ENCODE data around the gene TTC21A.

The TTC21A gene

DNA sequence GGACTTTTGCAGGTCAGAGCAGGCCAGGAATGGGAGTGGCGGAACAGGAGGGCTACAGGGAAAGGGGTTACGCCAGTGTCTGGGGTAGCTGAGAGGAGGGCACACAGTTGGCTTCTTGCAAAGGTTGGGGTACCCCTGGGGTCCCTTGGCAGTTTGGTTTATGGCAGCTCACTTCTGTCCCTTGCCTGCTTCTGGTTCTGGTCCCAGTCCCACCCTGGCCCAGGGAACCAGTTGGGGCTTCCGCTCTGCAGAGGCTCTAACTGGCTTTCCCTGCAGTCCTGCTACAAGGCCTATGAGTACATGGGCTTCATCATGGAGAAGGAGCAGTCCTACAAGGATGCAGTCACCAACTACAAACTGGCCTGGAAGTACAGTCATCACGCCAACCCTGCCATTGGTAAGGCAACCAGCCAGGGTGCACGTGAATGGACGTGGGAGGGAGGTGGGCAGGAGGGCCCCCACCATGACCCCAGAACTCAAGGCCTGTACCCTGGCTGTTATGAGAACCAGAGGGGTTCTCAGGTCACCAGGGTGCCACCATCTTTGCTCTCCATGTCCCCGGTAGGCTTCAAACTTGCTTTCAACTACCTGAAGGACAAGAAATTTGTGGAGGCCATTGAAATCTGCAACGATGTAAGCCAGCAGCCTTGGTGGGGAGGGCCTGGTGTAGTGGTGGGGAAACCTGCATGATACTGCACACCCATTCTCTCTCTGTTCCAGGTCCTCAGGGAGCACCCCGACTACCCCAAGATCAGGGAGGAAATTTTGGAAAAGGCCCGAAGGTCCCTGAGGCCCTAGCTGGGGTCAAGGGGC, 30.7 kb downstream of the TTC21A start:
- DNase-seq: no peak

DNA sequence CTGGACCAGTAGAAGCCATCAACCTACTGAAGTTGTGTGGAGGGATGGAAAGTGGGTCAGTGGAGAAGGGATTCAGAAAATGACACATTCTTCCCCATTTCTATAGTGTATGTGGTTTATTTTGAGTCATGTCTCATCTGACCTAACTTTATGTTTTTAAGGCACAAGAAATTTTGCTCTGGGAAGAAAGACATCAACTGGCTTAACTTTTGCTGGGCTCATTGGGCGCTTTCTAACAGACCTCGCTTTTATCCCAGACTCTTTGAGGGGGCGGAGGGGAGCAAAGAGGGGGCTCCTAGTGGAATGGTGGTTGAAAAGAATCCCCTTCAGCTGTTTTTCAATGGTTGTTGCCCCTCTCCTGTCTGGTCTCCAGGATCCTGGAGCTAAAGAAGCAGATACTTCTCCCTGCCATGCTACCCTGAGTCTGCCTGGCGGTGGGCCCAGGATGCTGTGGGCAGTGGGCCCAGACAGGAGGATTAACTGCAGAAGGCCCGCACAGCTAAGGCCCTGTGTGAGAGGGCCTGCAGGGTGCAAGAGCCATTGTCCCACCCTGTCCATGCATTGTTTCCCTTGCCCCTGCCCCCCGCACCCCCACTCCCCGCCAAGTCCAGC, 31.4 kb downstream of the TTC21A start:
- DNase-seq: peak; percentile 30

DNA sequence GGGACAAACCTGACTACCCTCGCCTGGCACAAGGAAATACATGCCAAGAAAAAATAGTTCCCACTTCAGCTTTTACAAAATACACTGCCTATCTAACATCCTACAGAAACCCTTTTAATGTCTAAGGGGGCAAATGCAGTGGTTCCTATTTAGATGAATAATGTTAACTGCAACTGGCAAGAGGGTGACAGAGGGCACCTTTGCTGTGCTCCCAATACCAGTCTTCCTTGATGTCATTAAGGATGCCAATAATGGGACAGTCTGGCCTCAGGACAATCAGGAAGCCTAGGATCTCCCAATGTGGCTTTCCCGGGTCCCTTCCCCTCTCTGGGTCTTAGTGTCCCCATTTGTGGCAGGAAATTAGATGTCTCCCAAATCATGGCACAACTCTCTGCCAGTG, 32.0 kb downstream of the TTC21A start:
- DNase-seq: peak; percentile 30

- no peak for DNase-seq
Observed at GRCh38 chr3:39140341-39140971, 33.0 kb downstream of the TTC21A start.

DNA sequence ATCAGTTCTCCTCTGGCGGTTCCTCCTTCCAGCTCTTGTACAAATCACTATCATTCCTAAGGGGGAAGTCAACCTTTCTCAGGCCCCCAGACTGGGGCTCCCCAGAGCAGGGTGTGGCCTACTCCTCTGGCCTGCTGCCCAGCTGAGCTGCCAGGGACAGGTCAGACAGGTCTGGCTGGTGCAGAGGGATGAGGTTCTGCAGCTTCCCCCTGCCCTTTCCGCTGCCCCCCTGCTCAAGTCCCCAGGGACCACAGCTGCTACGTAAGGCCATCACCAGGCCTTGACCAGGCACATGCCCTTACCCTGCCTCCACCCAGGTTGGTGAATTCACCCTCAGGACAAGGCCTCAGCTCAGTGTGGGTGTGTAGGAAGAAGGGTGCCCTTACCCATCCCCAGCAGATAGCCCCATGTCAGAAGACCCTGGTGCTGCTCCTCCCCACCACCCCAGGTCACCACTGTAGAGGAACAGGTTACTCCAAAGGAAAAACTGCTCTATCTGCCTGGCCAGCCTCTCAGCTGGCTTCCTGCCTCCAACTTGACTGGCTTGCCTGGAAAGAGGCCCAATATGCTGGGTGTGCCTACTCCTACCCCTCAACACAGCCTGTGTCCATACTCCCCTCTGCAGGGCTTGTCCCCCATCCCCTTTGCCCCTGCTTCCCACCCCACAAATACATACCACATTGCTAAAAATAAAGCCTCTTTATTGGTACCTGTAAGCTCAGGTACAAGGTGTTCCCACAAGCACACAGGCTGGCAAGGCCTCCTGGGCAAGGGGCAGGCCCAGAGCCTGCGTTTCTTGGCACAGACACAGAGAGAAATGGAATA, 33.9 kb downstream of the TTC21A start:
- DNase-seq: peak; percentile 17

GRCh38 chr3:39142067-39142466, 34.6 kb downstream of the TTC21A start:
- peak; percentile 17 for DNase-seq

DNA sequence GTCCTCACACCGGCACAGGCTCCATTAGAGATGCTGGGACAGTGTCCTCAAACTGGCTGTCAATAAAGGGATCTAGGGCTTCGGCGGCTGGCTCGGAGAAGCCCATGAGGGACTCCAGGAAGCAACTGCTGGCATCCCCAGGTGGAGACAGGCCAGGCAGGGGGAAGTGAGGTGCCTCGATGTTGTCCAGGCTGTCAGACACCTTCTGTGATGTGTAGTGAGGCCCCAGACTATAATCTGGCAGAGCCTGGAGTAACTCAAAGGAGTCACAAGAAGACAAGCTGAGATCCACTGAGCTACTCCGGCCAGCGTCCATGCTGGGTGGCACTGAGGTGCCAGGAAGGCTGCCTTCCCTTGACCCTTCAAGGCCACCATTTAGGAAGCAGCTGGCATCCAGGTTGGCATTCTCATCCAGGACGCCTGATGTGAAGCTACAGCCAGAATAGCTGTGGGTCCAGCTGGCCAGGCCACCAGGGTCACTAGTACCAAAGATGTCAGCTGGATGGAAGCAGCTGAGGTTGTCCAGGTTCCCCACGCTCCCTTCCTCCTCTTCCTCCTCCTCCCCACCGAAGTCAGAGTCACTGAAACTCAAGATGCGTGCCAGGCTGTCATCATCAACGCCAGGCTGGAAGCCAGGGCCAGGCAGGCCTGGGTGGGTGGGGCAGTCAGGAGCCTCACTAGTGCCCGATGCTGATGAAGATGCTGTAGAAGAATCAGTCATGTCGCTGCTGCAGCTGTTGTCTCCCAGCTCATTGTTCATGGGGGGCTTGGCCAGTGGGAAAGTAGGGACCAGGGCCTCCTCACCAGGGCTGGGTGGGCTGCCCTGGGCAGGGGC, 35.8 kb downstream of the TTC21A start:
- no peak for DNase-seq

DNA sequence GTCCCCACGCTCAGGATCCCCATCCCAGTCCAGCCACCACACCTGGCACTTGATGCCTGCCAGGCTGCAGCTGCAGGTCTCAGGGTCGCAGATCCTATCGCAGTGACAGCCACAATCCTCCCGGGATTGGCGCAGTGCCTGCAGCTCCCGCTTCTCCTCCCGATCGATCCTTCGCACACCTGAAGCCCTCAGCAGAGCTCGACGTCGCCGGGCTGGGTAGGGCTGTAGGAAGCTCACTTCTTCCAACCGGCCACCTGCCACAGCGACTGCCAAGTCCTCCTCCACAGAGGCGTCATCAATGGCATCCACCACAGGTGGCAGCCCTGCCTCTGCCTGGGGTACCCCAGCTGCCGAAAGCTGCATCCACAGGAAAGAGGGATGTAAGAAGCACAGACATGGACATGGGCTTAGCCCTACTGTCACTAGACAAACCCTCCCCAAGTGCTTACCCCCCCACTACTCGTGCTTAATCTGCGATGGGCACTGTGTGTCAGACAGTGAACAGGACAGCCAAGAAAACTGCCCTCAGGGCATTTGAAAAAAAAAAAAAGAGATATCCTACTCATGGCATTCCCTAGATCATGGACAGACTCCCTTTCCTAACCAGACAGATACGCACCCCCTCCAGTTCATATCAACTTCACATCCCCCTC, 36.7 kb downstream of the TTC21A start:
- peak; percentile 41 for DNase-seq

DNA sequence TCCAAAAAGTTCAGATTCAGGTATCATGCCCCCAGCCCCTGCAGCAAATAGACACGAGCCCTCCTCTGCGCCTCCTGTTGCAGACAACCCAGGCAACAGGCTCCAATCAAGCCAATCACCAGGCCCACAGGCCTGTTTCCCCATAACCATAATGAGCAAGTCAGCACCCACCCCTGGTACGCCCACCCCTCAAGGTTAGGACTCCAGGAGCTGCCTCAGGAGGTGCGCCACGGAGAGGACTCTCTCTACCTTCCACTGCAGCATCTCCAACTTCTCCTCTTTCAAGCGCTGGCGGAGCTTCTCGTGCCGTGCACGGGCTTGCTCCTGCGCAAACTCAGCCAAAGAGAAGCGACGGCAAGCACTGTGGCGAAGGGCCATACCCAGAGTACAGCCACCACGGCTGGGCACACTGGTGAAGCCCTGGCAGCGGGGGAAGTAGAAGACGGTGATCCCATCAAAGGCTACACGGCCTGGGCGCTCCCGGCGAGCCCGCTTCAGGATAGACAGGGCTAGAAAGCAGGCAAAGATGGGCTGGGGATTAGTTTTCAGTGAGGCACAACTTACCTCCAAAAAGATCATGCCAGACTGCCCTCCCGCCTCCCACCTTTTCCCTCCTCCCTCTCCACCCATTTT, 37.4 kb downstream of the TTC21A start:
- no peak for DNase-seq

DNA sequence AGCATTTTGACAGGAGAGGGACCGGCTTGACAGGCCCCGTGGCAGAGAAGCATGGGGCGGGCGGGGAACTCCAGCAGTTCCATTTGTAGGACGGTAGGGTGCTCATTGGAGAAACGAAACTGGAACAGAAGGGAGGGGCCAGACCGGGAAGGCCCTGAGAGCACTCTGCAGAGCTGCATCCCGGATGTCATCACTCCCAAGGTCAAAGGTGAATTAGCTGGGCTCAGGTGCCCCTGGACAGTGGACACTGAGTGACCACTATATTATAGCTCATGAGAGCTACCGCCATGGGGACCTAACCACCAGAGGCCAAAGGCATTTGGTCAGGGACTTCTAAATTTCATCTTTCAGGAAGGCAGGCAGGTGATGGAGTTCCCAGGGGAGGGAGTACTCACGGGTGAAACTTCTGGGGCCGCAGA, 38.6 kb downstream of the TTC21A start:
- DNase-seq: no peak

DNA sequence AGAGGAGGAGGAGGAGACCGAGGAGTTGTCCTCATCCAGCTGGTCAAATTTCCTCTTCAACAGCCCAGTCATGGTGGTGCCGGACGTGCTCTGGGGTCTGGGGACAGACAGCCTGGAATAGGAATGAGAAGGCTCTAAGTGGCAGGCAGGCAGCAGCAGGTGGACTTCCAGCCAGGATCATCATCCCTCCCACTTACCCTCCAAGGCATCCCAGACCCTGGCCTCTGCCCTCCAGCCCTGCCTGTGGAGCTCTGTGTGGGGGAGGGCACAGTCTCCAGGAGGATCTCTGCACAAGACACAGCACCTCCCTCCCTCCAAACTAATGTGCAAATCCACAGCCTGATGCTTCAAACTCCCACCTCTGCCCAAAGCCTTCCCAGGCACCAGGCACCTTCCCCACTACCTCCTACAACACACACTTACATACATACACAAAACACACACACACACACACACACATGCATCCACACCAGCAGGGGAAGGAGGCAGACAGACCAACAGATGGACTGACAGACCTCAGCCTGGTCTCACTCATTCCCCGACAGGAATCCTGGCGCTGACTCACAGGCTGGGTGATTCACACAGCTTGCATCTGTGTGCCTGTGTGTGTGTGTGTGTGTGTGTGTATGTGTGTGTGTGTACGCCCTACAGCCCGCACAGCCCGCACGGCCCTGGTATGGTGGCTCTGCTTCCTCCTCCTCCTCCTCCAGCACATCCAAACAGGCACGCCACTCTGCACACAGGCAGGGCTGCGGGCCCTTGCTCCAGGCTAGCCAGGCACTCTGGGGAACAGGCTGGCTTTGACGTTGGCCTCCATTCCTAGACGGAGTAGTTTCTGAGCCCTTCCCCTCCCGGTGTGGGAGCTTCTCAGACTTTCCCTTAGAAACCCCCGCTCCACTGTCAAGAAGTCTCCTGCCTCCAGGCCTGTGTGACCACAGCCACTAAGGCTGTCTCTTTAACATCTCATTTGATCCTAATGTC, 39.4 kb downstream of the TTC21A start:
- DNase-seq: no peak

DNA sequence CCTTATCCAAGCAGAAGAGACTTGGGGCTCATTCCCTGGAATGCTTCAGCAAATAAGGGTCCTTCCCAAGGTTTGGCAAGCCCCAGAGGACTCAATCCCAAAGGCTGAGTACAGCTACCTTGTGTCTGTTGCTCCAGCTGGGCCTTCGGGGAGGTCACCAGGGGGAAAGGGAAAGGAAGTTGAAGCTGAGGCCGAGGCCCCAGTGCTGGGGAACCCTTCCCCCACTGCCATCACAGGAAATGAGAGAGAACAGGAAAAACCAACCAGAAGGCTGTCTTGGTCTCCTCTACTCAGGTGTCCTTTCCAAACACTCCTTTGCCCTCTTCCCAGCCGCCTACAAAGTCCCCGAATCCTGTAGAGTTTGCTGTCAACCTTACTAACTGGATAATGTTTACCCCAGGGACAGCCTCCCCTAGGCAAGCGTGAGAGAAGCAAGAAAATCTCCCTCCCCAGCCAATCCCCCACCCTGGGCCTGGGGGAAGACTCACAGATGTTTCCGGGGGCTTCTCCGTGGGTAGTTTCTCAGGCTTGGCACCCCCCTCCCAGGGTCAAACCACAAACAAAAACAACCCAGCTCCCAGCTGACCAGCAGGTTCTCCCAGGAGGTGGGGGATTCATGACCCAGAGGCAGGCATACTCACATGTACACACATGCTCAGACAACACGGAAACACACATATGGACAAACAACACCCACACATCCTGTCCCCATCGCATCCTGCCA, 40.4 kb downstream of the TTC21A start:
- no peak for DNase-seq

- DNase-seq: no peak
Observed at GRCh38 chr3:39148435-39149058, 41.1 kb downstream of the TTC21A start.

DNA sequence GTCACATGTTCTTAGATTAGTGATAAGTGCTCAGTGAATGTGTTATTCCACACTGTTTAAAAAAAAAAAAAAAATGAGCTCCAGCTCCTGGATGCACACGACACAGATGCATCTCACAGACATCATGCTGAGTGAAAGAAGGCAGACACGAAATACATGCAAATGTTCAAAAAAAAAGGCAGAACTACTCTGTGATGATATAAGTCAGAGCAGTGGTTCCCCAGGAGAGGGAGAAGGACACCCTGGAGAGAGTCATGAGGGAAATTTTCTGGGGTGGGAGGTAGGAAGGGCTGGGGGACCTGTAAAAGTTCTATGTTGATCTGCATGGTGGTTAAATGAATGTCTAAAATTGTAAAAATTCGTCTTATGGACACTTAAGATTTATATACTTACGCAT, 41.6 kb downstream of the TTC21A start:
- no peak for DNase-seq

DNA sequence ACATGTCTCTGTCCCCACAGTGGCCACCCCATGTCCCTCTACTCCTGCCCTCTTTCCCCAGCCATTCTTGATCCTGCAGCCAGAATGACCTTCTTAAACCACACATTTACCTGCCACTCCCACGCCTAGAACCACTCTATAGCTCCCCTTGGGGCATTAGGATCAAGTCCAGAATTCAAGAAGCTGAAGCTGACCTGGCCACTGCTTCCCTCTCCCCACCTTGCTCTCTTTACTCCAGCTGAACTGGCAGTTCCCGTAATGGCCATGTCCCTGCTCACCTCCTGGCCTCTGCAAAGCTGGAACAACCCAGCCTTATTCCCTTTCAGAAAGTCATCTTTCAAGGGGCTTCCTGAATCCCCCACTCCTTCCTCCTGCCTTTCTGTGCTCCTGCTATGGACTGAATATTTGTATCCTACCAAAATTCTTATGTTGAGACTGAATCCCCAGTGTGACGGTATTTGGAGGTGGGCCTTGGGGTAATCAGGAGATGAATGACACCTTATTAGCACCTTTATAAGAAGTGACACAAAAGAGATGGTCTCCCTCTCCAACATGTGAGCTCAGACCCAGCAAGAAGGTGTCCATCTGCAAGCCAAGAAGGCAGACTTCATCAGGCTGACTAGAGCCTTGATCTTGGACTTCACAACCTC, 42.1 kb downstream of the TTC21A start:
- no peak for DNase-seq

GRCh38 chr3:39150148-39150802, 42.8 kb downstream of the TTC21A start:
- no peak for DNase-seq

GRCh38 chr3:39150803-39151631, 43.5 kb downstream of the TTC21A start:
- peak; percentile 18 for DNase-seq
